Upper lobe of left lung (tissue), 4 donors: ENCODE results near the gene PSAT1.
"Not testable (repeated sequence)": the region's sequence is repeated elsewhere in the genome, so short reads cannot be mapped to it uniquely, and the experiment has no call there.

ENCODE experiments used
- POLR2AphosphoS5 ChIP-seq, 2 donors: sonication (generic); formaldehyde crosslinking; IDR thresholded peaks; one replicate each; pipeline ENCODE4 v1.5.1; 2017; ENCODE audit warnings: antibody characterized with exemption in 2 of 2
- TF ChIP-seq, protein P1 (sequence below), 6 experiments: fragments of 450-650 bp in 4 of 6; fragments of 200-600 bp in 2 of 6; sonication (generic) in 2 of 6; IDR thresholded peaks; one replicate each; pipeline ENCODE4 v1.5.1; 2016 to 2019; ENCODE audit warnings: antibody characterized with exemption in 6 of 6

DNA sequence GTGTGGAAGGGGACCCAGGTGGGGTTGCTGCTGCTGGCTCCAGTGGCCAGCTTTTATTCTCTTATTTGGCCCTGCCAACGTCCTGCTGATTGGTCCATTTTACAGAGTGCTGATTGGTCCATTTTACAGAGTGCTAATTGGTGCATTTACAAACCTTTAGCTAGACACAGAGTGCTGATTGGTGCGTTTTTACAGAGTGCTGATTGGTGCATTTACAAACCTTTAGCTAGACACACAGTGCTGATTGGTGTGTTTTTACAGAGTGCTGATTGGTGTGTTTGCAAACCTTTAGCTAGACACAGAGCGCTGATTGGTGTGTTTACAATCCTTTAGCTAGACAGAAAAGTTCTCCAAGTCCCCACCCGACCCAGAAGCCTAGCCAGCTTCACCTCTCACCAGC is 12.7 kb upstream of the PSAT1 start:
- TF ChIP-seq, protein P1, sequence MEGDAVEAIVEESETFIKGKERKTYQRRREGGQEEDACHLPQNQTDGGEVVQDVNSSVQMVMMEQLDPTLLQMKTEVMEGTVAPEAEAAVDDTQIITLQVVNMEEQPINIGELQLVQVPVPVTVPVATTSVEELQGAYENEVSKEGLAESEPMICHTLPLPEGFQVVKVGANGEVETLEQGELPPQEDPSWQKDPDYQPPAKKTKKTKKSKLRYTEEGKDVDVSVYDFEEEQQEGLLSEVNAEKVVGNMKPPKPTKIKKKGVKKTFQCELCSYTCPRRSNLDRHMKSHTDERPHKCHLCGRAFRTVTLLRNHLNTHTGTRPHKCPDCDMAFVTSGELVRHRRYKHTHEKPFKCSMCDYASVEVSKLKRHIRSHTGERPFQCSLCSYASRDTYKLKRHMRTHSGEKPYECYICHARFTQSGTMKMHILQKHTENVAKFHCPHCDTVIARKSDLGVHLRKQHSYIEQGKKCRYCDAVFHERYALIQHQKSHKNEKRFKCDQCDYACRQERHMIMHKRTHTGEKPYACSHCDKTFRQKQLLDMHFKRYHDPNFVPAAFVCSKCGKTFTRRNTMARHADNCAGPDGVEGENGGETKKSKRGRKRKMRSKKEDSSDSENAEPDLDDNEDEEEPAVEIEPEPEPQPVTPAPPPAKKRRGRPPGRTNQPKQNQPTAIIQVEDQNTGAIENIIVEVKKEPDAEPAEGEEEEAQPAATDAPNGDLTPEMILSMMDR (IDR thresholded peaks at IDR 0.05), result not testable (repeated sequence)
- not testable (repeated sequence) for TF ChIP-seq POLR2AphosphoS5 (IDR thresholded peaks at IDR 0.05)
